ENCODE measurements around the gene OR52B2.

OR52B2 gene

GRCh38 chr11:6129635-6130034 lies 40.5 kb downstream of the OR52B2 start:
- TF ChIP-seq CTCF (IDR thresholded peaks at IDR 0.05; ENCODE audit: low read depth, low read length, missing control alignments), result no peak
- no peak for DNase-seq (ENCODE audit: extremely low read depth, low read depth)
- H3K4me3 ChIP-seq (replicated peaks; ENCODE audit: low read depth, low read length), result no peak overlapping the region

GRCh38 chr11:6129011-6129410 lies 41.1 kb downstream of the OR52B2 start:
- no peak for DNase-seq (ENCODE audit: extremely low read depth, low read depth)
- H3K4me3 ChIP-seq (replicated peaks; ENCODE audit: low read depth, low read length), result no peak overlapping the region
- no peak for TF ChIP-seq CTCF (IDR thresholded peaks at IDR 0.05; ENCODE audit: low read depth, low read length, missing control alignments)

- no peak for TF ChIP-seq CTCF (IDR thresholded peaks at IDR 0.05; ENCODE audit: low read depth, low read length, missing control alignments)
- H3K4me3 ChIP-seq (replicated peaks; ENCODE audit: low read depth, low read length), result no peak overlapping the region
- no peak for DNase-seq (ENCODE audit: extremely low read depth, low read depth)
Measured at GRCh38 chr11:6127881-6128280, 42.2 kb downstream of the OR52B2 start.

GRCh38 chr11:6124245-6124644 lies 45.9 kb downstream of the OR52B2 start:
- DNase-seq (ENCODE audit: extremely low read depth, low read depth), result no peak
- no peak overlapping the region for H3K4me3 ChIP-seq (replicated peaks; ENCODE audit: low read depth, low read length)
- no peak for TF ChIP-seq CTCF (IDR thresholded peaks at IDR 0.05; ENCODE audit: low read depth, low read length, missing control alignments)

Data from HFF-Myc (cell line).